NCI-H1105 treated with DMSO at 0.1 percent for 48 hours (cell line): ENCODE results near the gene CNST.
"Not testable (repeated sequence)": the region's sequence is repeated elsewhere in the genome, so short reads cannot be mapped to it uniquely, and the experiment has no call there.

Source experiments
- DNase-seq: peaks from one replicate; lab custom pipeline; 2025; lab: John Stamatoyannopoulos, UW

The CNST gene

GRCh38 chr1:246678816-246679793, 112.8 kb downstream of the CNST start:
- no peak for DNase-seq

GRCh38 chr1:246679794-246680177, 113.5 kb downstream of the CNST start:
- DNase-seq, result no peak

- DNase-seq, result no peak
Observed at GRCh38 chr1:246680190-246680589, 113.9 kb downstream of the CNST start.

GRCh38 chr1:246680696-246681130, 114.5 kb downstream of the CNST start:
- no peak for DNase-seq

- DNase-seq, result no peak
Observed at GRCh38 chr1:246681900-246682895, 115.9 kb downstream of the CNST start.

- DNase-seq, result no peak
Observed at GRCh38 chr1:246683521-246683920, 117.3 kb downstream of the CNST start.

- no peak for DNase-seq
Observed at GRCh38 chr1:246687002-246687401, 120.7 kb downstream of the CNST start.

- peak; percentile 75 for DNase-seq
Observed at GRCh38 chr1:246689409-246690008, 123.3 kb downstream of the CNST start.

- peak; percentile 44 for DNase-seq
Observed at GRCh38 chr1:246690100-246690499, 123.8 kb downstream of the CNST start.

GRCh38 chr1:246691622-246692495, 125.6 kb downstream of the CNST start:
- DNase-seq, result no peak

GRCh38 chr1:246694213-246694895, 128.1 kb downstream of the CNST start:
- not testable (repeated sequence) for DNase-seq

- DNase-seq, result no peak
Observed at GRCh38 chr1:246695136-246695535, 128.9 kb downstream of the CNST start.

GRCh38 chr1:246695666-246696065, 129.4 kb downstream of the CNST start:
- no peak for DNase-seq

GRCh38 chr1:246698466-246699094, 132.3 kb downstream of the CNST start:
- DNase-seq, result no peak

GRCh38 chr1:246699095-246699735, 133.0 kb downstream of the CNST start:
- DNase-seq, result peak; percentile 30

- DNase-seq, result no peak
Observed at GRCh38 chr1:246703581-246703980, 137.3 kb downstream of the CNST start.

GRCh38 chr1:246705368-246705767, 139.1 kb downstream of the CNST start:
- DNase-seq, result no peak

GRCh38 chr1:246708166-246708565, 141.9 kb downstream of the CNST start:
- no peak for DNase-seq

- DNase-seq, result no peak
Observed at GRCh38 chr1:246709196-246709595, 142.9 kb downstream of the CNST start.
